Measurements from ENCODE around the gene MTHFD2.

GRCh38 chr2:74186038-74186437 lies 12.4 kb upstream of the MTHFD2 start:
- no peak for TF ChIP-seq CTCF (IDR thresholded peaks at IDR 0.05; ENCODE audit: extremely low read depth in 1 of 2, insufficient read depth in 1 of 2, low read depth in 1 of 2, low read length in 2 of 2)
- TF ChIP-seq, protein P1, sequence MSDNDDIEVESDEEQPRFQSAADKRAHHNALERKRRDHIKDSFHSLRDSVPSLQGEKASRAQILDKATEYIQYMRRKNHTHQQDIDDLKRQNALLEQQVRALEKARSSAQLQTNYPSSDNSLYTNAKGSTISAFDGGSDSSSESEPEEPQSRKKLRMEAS (IDR thresholded peaks at IDR 0.05; ENCODE audit: insufficient read depth, insufficient read length), result no peak

Measured in endothelial cell of umbilical vein (primary cell).